Esophagus muscularis mucosa (tissue), 4 donors: ENCODE measurements around the gene SULF2. TPM values are rescaled to one million over a fixed set of nuclear protein-coding genes. Genes with fewer than 3 reads are reported as not detected.
A peak's percentile ranks its signal among the peaks of the same experiment; 100 is the strongest.

Experiments used
- DNase-seq: peaks from one replicate; pipeline ENCODE4 v3.0.0-alpha.2; 2017; ENCODE audit errors: extremely low spot score
- H3K27ac ChIP-seq, 4 donors: fragments of 200-600 bp; sonication (generic); replicated peaks in 1 of 4; 1 replicate in 3 of 4; 2 replicates in 1 of 4; pipeline ENCODE4 v1.5.1; 2016 to 2019; ENCODE audit warnings: mild to moderate bottlenecking in 1 of 4
- H3K27me3 ChIP-seq, 4 donors: fragments of 200-600 bp; sonication (generic); one replicate each; pipeline versions ENCODE4 v1.5.1 to v1.6.0; 2016 to 2019
- H3K36me3 ChIP-seq, 4 donors: fragments of 200-600 bp; sonication (generic); one replicate each; pipeline ENCODE4 v1.5.1; 2016 to 2019
- H3K4me1 ChIP-seq, 4 donors: fragments of 200-600 bp; sonication (generic); one replicate each; pipeline ENCODE4 v1.5.1; 2016 to 2019
- H3K4me3 ChIP-seq, 4 donors: fragments of 200-600 bp; sonication (generic); 1 replicate in 2 of 4; 2 replicates in 2 of 4; pipeline ENCODE4 v1.5.1; 2016 to 2019; ENCODE audit warnings: mild to moderate bottlenecking in 4 of 4, moderate library complexity in 1 of 4
- H3K9me3 ChIP-seq, 4 donors: fragments of 200-600 bp; sonication (generic); 1 replicate in 3 of 4; 2 replicates in 1 of 4; pipeline ENCODE4 v1.5.1; 2016 to 2019
- EP300 ChIP-seq: sonication (generic); formaldehyde crosslinking; IDR thresholded peaks from one replicate; pipeline ENCODE4 v1.6.1; 2017; ENCODE audit warnings: antibody characterized with exemption
- POLR2A ChIP-seq: fragments of 450-650 bp; IDR thresholded peaks from one replicate; pipeline ENCODE4 v1.6.1; 2017; ENCODE audit warnings: antibody characterized with exemption, moderate library complexity, mild to moderate bottlenecking, low read depth
- POLR2AphosphoS5 ChIP-seq, 2 donors: sonication (generic); formaldehyde crosslinking; IDR thresholded peaks; one replicate each; pipeline ENCODE4 v1.6.1; 2017; ENCODE audit warnings: antibody characterized with exemption in 2 of 2
- WGBS: methylation state at CpG from one replicate; pipeline ENCODE4 v1.1.5; 2018; 5-methylcytosine and 5-hydroxymethylcytosine counted together
- intact Hi-C: fragments of 100-400 bp; cut with DNase I; formaldehyde crosslinking; loops from one replicate; pipeline ENCODE4 v1.15.1; 2023
- total RNA-seq, 4 donors: library from RNA; depleted of rRNA; stranded (reverse); fragments of >200 nt; gene quantifications; one replicate each; pipeline versions ENCODE4 v1.1.0 to v1.2.1, GENCODE V29; 2016
- TF ChIP-seq, protein P1 (sequence below), 3 experiments: fragments of 200-600 bp in 2 of 3; fragments of 450-650 bp in 1 of 3; sonication (generic) in 2 of 3; IDR thresholded peaks; one replicate each; pipeline ENCODE4 v1.5.1; 2017 to 2019; ENCODE audit warnings: antibody characterized with exemption in 3 of 3, mild to moderate bottlenecking in 2 of 3, moderate library complexity in 1 of 3

SULF2 gene
- total RNA-seq, 4 donors from 2014 or later: 78.7 to 243 (median 138) TPM

DNA sequence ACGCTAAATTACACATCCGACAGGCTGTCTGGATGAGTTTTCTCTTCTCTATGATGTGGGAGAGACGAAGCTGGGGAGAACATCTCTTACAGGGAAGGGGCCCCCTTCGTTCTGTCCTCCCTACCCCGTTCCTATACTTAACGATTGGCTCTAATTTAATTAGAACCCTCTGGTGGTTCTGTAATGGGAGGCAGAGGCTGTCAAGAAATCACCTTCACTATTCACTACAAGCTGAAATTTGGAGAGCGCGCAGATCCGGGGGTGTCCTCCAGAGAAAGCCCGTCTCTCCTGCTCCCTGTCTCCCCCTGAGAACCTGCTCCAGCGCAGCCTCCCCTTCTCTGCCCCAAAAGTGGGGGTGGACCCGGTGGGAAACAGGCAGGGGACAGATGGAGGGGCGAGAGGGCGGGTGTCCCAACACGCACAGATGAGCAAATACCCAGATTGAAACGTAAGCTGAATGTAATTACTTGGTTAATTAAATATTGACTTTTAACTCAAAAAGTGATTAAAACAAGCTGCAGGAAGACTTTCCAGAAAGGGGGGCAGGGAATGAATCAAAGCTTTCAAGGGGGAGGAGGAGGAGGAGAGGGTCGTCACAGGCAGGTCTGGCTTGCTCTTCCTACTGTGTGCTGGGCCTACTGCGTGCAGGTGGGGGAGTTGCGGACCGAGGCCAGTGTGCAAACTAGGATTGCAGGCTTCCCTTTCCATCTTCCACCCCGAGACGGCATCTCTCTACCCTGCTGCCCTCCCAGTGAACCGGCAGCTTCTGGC is 1.3 kb downstream of the SULF2 start:
- 34% methylated on average over 23 of the region's 23 CpGs for WGBS
- no peak for DNase-seq
- Histone ChIP-seq H3K4me1 (peaks cover 19 to 76% (median 60%) of the 10 kb centered on the region in 4 donors), H3K27ac (peak overlapping the region; percentile 90 to 95 (median 94)), H3K27me3 (no peaks in the 10 kb centered on the region), H3K4me3 (peak overlapping the region; percentile 75 to 84 (median 78)), H3K36me3 (no peaks in the 10 kb centered on the region), H3K9me3 (no peaks in the 10 kb centered on the region)
- TF ChIP-seq EP300 (no peak), POLR2AphosphoS5 (IDR thresholded peaks at IDR 0.05) (no peak), POLR2A (no peak)
- TF ChIP-seq, protein P1, sequence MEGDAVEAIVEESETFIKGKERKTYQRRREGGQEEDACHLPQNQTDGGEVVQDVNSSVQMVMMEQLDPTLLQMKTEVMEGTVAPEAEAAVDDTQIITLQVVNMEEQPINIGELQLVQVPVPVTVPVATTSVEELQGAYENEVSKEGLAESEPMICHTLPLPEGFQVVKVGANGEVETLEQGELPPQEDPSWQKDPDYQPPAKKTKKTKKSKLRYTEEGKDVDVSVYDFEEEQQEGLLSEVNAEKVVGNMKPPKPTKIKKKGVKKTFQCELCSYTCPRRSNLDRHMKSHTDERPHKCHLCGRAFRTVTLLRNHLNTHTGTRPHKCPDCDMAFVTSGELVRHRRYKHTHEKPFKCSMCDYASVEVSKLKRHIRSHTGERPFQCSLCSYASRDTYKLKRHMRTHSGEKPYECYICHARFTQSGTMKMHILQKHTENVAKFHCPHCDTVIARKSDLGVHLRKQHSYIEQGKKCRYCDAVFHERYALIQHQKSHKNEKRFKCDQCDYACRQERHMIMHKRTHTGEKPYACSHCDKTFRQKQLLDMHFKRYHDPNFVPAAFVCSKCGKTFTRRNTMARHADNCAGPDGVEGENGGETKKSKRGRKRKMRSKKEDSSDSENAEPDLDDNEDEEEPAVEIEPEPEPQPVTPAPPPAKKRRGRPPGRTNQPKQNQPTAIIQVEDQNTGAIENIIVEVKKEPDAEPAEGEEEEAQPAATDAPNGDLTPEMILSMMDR (IDR thresholded peaks at IDR 0.05): no peak
- intact Hi-C loops: loop anchor here (5.0 to 10.0 kb wide), 3 partner anchors 57 to 401 kb away; no protein-coding TSS in a partner anchor

DNA sequence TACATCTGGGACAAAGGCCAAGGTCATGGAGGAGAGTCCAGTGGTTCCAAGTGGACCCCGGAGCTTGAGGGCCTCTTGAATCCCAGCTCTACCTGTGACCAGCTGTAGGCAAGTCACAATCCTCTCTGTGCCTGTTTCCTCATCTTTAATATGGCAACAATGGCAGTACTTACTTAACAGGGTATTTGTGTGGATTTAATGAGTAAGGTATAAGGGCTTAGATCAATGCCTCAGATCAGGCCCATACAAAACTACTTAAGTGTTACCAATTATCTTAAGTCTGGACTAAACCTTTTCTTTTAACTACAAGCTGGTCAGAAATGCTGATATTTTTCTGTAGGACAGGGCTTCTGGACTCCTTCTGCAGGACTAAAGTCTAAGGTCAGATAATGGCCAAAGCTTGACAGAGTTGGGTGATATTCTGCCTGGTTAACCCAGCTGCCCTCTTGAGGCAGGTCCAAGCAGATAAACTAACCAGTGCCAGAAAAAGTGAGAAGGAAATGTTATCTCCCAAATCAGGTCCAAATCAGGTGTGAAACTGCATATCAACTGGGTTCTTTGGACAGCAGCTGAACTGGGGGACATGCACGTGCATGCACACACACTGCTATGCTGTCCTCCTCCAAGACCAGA is 2.2 kb downstream of the SULF2 start:
- no peaks in the 10 kb centered on the region for H3K9me3 ChIP-seq
- WGBS: 83% methylated on average over 2 of the region's 2 CpGs
- no peaks in the 10 kb centered on the region for H3K27me3 ChIP-seq
- H3K27ac ChIP-seq: no peak overlapping the region
- H3K36me3 ChIP-seq: no peaks in the 10 kb centered on the region
- peaks cover 24 to 81% (median 70%) of the 10 kb centered on the region in 4 donors for H3K4me1 ChIP-seq
- TF ChIP-seq, protein P1 (IDR thresholded peaks at IDR 0.05): peak in 1 of 3 experiments; percentile 12
- TF ChIP-seq POLR2AphosphoS5 (IDR thresholded peaks at IDR 0.05): no peak
- intact Hi-C loops: loop anchor here (5.0 to 10.0 kb wide), 3 partner anchors 56 to 402 kb away; no protein-coding TSS in a partner anchor
- peak overlapping the region in 2 of 4 donors; percentile 75 to 76 for H3K4me3 ChIP-seq
- DNase-seq: no peak

DNA sequence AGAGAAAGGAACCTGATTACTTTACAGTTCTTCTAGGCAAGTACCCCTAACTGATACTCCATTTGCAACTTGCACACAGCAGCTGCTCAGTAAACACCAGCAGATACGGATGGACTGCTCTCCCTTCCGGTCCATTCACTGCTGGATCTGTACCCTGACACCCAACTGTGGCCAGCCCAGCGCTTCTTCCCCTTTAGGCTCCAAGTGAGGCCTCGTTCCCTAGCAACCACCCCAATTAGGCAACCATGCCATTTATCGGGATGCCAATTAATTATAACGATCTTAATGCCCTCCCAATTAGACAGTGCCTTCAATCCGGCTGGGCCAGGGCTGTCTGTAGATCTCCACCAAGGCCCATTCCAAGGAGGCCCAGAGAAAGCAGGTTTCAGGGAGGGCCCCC is 3.2 kb downstream of the SULF2 start:
- H3K36me3 ChIP-seq: no peaks in the 10 kb centered on the region
- intact Hi-C loops: loop anchor here (5.0 to 10.0 kb wide), 3 partner anchors 55 to 403 kb away; no protein-coding TSS in a partner anchor
- H3K4me1 ChIP-seq: peaks cover 25 to 87% (median 75%) of the 10 kb centered on the region in 4 donors
- no peak overlapping the region for H3K27ac ChIP-seq
- no peaks in the 10 kb centered on the region for H3K27me3 ChIP-seq
- TF ChIP-seq POLR2AphosphoS5 (IDR thresholded peaks at IDR 0.05) (no peak), POLR2A (no peak), EP300 (no peak)
- TF ChIP-seq, protein P1 (IDR thresholded peaks at IDR 0.05): no peak
- no peak overlapping the region for H3K4me3 ChIP-seq
- H3K9me3 ChIP-seq: peaks cover 0 to 3% (median 0%) of the 10 kb centered on the region in 4 donors
- DNase-seq: no peak
- WGBS: 68% methylated on average over 5 of the region's 7 CpGs

DNA sequence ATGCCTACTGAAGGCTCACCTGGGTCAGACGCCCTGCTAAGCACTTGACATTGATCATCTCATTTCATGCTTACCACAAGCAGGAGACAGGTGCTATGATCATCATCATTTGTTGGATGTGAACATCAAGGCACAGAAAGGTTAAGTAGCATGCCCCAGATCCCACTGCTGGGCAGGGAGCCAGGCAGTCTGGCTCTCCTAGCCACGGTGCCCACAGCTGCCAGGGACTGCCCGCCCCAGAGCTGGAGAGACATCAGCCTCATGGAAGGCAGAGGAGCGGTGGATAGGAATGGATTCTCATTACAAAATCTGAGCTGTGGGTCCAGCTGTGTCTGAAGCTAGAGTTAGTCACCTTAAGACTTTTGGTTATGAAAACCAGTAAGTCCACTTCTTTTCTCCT is 3.6 kb downstream of the SULF2 start:
- intact Hi-C loops: loop anchor here (5.0 to 10.0 kb wide), 3 partner anchors 54 to 403 kb away; no protein-coding TSS in a partner anchor
- no peaks in the 10 kb centered on the region for H3K36me3 ChIP-seq
- DNase-seq: no peak
- TF ChIP-seq POLR2AphosphoS5 (IDR thresholded peaks at IDR 0.05): no peak
- no peak for TF ChIP-seq EP300
- TF ChIP-seq, protein P1 (IDR thresholded peaks at IDR 0.05): no peak
- TF ChIP-seq POLR2A: no peak
- WGBS: 71% methylated on average over 4 of the region's 4 CpGs
- peaks cover 0 to 3% (median 0%) of the 10 kb centered on the region in 4 donors for H3K9me3 ChIP-seq
- H3K4me1 ChIP-seq: peaks cover 25 to 87% (median 74%) of the 10 kb centered on the region in 4 donors
- no peak overlapping the region for H3K27ac ChIP-seq
- no peak overlapping the region for H3K4me3 ChIP-seq
- no peaks in the 10 kb centered on the region for H3K27me3 ChIP-seq
